Chondrocyte (in vitro differentiated cells): ENCODE results near the gene P4HA2. TPM values are rescaled to one million over a fixed set of nuclear protein-coding genes. Genes with fewer than 3 reads are reported as not detected.

ENCODE experiments used
- DNase-seq: peaks from one replicate; pipeline ENCODE4 v3.0.0; 2021; ENCODE audit warnings: mixed read lengths, low spot score
- H3K27ac Mint-ChIP-seq: one replicate; pipeline ENCODE4 v1.8.0; 2021; ENCODE audit warnings: mild to moderate bottlenecking, moderate library complexity, mixed read lengths; ENCODE audit not compliant: unreplicated experiment
- H3K27me3 Mint-ChIP-seq: 2 replicates; pipeline ENCODE4 v1.8.0; 2021; ENCODE audit warnings: low read depth, mixed read lengths
- H3K36me3 Mint-ChIP-seq: 2 replicates; pipeline ENCODE4 v1.8.0; 2021; ENCODE audit warnings: low read depth, mixed read lengths
- H3K4me1 Mint-ChIP-seq: 2 replicates; pipeline ENCODE4 v1.8.0; 2021; ENCODE audit warnings: low read depth, mild to moderate bottlenecking, mixed read lengths
- H3K4me3 Mint-ChIP-seq: one replicate; pipeline ENCODE4 v1.8.0; 2021; ENCODE audit warnings: mild to moderate bottlenecking, moderate library complexity, mixed read lengths; ENCODE audit not compliant: unreplicated experiment
- H3K9me3 Mint-ChIP-seq: 2 replicates; pipeline ENCODE4 v1.8.0; 2021; ENCODE audit warnings: low read depth, mixed read lengths
- CTCF ChIP-seq: fragments of 200-600 bp; sonication (generic); IDR thresholded peaks from 2 replicates; pipeline ENCODE4 v1.5.0; 2021; ENCODE audit warnings: antibody characterized with exemption, mild to moderate bottlenecking, moderate library complexity
- total RNA-seq: library from RNA; stranded (reverse); gene quantifications from 3 replicates; pipeline ENCODE4 v1.2.1, GENCODE V29; 2021

The P4HA2 gene
- total RNA-seq, 1 donor from 2014 or later = 302 TPM

- Mint-ChIP-seq H3K27me3 (no peaks in the 10 kb centered on the region), H3K4me3 (no peak overlapping the region), H3K4me1 (no peaks in the 10 kb centered on the region), H3K36me3 (peaks cover 42% of the 10 kb centered on the region), H3K9me3 (no peaks in the 10 kb centered on the region), H3K27ac (no peak overlapping the region)
- TF ChIP-seq CTCF = no peak
- no peak for DNase-seq
Measured at GRCh38 chr5:132193165-132193694, 34.4 kb downstream of the P4HA2 start.

GRCh38 chr5:132190161-132190817 lies 37.4 kb downstream of the P4HA2 start:
- no peak overlapping the region for H3K4me3 Mint-ChIP-seq
- peak; percentile 85 for TF ChIP-seq CTCF
- H3K27me3 Mint-ChIP-seq = no peaks in the 10 kb centered on the region
- DNase-seq = no peak
- no peaks in the 10 kb centered on the region for H3K4me1 Mint-ChIP-seq
- no peaks in the 10 kb centered on the region for H3K9me3 Mint-ChIP-seq
- H3K36me3 Mint-ChIP-seq = peaks cover 30% of the 10 kb centered on the region
- no peak overlapping the region for H3K27ac Mint-ChIP-seq

- peaks cover 25% of the 10 kb centered on the region for H3K4me1 Mint-ChIP-seq
- no peaks in the 10 kb centered on the region for H3K27me3 Mint-ChIP-seq
- no peak for DNase-seq
- peaks cover 10% of the 10 kb centered on the region for H3K36me3 Mint-ChIP-seq
- TF ChIP-seq CTCF = no peak
- H3K27ac Mint-ChIP-seq = no peak overlapping the region
- peaks cover 7% of the 10 kb centered on the region for H3K9me3 Mint-ChIP-seq
- H3K4me3 Mint-ChIP-seq = no peak overlapping the region
Measured at GRCh38 chr5:132184588-132184987, 43.1 kb downstream of the P4HA2 start.

DNA sequence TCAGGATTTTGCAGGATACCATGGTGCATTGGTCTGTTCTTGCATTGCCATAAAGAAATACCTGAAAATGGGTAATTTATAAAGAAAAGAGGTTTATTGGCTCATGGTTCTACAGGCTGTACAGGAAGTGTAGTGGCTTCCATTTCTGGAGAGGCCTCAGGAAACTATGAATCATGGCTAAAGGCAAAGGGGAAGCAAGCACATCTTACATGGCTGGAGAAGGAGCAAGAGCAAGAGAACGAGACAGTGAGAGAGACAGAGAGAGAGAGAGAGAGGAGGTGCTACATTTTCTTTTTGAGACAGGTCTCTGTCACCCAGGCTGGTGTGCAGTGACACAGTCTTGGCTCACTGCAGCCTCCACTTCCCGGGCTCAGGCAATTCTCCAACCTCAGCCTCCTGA lies 43.9 kb downstream of the P4HA2 start:
- Mint-ChIP-seq H3K36me3 (peaks cover 8% of the 10 kb centered on the region), H3K9me3 (peaks cover 7% of the 10 kb centered on the region), H3K4me3 (no peak overlapping the region), H3K27me3 (no peaks in the 10 kb centered on the region), H3K4me1 (peaks cover 25% of the 10 kb centered on the region), H3K27ac (peak overlapping the region; percentile 59)
- no peak for TF ChIP-seq CTCF
- no peak for DNase-seq

- Mint-ChIP-seq H3K27me3 (no peaks in the 10 kb centered on the region), H3K4me3 (no peak overlapping the region), H3K27ac (peak overlapping the region; percentile 52), H3K4me1 (peaks cover 25% of the 10 kb centered on the region), H3K36me3 (peaks cover 5% of the 10 kb centered on the region), H3K9me3 (peaks cover 7% of the 10 kb centered on the region)
- no peak for DNase-seq
- TF ChIP-seq CTCF = no peak
Measured at GRCh38 chr5:132182359-132183040, 45.2 kb downstream of the P4HA2 start.
